Activated CD4-positive, CD25-positive, alpha-beta regulatory T cell treated with anti-CD3 and anti-CD28 coated beads, Interleukin-2, amount 50 U/mL, for 24 hours (primary cell): Measurements from ENCODE around the gene GPR37L1.
"Not testable (repeated sequence)": the region's sequence is repeated elsewhere in the genome, so short reads cannot be mapped to it uniquely, and the experiment has no call there.

ENCODE experiments used
- ATAC-seq, 2 donors: fragments of 150-1000 bp; cut with Tn5 transposase; one replicate each; pipeline ENCODE4 v1.10.0; 2021; ENCODE audit warnings: mild to moderate bottlenecking in 1 of 2, moderate library complexity in 1 of 2

GPR37L1 gene

DNA sequence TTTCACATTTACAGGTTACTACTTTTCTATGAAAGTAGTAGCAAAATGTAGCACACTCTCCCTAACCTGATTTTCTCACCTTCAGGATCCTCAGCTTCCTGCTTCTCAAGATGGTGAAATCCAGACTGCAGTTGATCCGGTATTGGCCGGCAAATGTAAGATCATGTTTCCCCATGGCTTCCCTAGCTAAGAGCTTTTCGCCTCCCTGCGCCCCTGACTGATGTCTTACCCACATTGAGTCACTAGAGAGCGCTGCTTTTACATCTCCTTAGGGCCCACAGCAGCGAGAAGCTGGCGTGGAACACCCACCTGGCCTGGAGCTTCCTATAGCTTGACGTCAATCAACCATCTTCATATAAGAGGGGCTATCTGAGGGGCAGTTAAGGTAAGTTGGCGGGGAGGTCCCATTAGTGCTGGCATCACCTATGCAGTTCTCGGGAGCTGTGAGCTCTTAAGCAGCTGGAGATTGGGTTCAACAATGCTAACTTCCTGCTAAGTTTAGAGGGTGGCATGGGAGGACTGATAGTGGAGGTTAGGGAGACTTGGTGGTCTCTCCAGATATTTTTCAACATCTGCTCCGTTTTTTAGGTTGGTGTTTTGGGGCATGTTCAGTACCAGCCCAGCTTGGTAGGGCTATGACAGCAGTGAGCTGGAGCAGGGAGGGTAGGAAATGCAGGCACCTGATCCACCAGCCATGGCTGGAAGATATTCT is 32.2 kb downstream of the GPR37L1 start:
- peak; percentile 23 to 58 for ATAC-seq

DNA sequence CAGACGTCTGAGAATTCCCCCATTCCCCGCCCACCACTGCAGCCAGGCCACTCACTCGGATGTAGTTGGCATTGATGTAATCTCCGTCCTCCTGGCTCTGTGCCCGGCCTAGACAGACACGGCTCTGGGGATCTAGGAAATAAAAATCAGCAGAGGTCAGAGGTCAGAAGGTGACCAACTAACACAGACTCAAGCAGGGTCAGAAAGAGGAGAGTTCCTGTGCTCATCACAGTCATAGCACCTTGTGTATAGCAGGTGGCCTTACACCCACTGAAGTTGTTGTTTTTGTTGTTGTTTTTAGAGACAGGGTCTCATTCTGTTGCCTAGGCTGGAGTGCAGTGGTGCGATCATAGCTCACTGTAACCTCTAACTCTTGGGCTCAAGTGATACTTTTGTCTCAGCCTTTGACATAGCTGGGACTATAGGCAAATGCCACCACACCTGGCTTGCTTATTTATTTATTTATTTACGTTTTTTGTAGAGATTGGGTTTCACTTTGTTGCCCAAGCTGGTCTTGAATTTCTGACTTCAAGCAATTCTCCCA is 32.8 kb downstream of the GPR37L1 start:
- ATAC-seq = no peak

DNA sequence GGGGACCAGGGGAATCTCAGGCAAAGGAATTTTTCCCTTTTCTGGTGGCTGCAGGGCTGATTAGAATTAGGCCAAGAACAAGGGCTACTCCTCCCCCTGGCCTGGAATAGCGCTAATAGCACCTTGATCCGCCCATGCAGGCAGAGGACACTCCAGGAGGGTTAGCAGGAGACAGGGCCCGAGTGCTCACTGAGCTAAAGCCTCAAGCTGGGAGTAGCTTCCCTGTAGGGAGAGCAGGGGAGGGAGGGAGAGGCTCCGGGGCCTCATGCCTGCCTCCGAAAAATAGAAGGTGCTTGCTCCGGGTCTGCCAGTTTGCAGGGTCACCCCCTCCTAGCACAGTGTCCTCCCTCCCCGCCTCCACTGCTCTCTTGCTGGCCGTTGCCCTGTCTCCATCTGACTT is 33.9 kb downstream of the GPR37L1 start:
- ATAC-seq = no peak

DNA sequence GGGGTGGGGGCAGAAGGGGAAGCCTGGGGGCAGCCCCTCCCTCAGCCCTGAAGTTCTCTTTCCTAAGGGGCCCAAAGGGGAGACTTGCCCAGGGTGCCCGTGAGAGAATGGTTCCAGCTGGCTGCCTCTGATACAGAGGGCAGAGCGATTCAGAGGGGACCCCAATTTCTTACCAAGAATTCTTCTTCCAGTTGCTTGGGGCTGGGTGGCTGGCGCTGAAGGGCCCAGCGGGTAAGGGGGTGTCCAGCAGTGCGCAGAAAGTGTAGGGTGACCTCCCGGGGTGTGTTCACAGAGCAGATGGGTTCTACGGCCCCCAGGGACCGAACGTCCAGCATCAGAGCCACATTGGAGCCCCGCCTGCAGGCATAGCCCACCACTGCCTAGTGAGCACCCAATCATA is 35.2 kb downstream of the GPR37L1 start:
- ATAC-seq = no peak

DNA sequence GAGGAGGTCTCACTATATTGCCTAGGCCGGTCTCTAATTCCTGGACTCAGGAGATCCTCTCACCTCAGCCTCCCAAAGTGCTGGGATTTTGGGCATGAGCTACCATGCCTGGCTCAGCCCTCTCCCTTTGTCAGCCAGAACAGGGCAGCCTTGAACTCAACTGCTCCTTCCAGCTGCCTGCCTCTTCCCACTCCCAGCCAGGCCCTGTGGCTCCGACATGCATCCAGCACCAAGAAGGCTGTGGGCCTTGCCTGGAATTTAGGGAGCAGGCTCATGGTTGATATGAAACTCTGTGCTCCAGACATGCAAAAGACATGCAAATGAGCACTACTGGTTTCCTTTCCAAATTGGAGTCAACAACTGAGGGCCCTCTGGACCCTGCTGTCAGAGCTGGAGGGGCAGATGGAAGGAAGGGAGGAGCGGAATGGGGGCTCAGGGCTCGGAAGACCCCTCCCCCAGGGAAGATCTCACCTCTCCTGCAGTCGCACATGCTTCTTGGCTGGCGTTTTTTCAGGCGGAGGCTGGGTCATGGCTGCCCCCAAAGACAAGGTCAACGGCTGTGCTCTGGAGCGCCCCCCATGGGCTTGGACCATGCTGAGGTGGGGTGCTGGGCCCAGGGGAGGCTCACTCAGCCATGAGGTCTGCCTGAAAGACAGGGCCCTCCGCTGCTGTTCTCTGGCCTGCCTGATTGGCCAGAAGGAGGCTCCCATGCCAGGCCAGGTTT is 36.3 kb downstream of the GPR37L1 start:
- ATAC-seq = no peak

DNA sequence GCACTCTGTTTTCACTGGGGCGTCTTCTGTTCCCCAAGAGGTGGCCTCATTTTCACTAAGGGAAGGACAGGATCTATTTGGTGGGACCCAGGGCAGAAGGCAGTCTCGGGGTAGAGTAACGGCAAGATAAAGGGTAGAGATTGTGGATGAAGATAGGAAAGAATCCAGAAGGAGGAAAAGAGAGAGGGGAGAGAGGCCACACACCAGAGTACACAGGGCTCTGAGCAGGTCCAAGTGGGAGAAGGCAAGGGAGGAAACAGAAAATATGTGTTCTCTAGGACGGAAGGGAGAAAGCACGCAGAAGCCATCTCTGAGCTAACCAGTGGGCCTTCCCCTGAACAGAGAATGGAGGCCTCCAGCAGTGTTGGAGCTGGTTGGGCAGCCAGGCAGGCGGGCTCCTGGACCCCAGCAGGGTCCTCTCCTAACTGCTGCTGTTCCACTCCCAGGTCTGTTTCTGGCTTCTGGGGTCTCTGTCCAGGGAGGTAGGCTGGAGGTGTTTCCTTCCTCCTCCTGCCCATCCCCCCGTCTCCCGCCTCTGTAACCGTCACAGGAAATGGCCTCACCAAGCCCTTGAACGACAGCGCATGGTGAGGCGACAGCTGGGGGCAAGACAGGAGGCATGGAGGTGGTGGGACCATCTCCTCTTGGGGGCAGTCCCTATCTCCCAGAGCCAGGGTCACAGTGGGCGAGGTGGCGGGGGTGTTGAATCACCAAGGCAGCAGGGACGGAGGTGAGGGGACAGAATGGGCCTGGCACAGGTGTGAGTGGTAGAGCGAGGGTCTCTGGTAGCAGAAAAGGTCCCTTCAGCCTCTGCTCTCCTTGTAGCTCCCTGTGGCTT is 37.0 kb downstream of the GPR37L1 start:
- peak; percentile 51 to 56 for ATAC-seq

DNA sequence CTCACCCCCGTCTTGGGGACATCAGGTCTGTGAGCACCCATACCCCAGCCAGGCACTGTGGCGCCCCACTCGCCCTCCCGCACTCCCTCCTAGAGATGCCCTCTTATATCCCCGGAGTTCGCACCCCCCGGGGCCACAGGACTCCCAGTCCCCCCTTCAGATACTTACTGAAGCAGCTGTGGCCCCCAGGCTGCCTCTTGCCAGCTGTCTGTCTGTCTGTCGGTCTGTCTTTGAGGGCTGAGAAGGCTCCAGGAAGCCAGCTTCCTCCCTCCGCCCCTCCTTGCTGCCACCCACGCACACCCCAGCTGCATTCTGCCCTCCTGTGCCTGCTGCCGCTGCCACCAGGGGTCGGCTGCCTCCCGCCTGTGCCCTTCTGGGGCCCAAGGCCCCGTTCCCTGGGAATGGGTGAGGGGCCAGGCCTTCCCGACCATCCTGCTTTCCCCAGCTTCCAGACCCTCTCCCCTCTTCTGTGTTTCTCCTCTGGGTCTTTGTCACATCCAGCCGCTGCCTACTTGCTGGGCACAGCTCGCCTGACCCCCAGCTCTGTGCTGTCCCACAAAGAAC is 37.7 kb downstream of the GPR37L1 start, which contains the start of gene PTPN7:
Gene PTPN7 (minus strand): TSS at position 226 of the 564 bp plus-strand sequence. CDS start 1,200 bp downstream, outside the sequence.
- peak; percentile 71 to 76 for ATAC-seq

DNA sequence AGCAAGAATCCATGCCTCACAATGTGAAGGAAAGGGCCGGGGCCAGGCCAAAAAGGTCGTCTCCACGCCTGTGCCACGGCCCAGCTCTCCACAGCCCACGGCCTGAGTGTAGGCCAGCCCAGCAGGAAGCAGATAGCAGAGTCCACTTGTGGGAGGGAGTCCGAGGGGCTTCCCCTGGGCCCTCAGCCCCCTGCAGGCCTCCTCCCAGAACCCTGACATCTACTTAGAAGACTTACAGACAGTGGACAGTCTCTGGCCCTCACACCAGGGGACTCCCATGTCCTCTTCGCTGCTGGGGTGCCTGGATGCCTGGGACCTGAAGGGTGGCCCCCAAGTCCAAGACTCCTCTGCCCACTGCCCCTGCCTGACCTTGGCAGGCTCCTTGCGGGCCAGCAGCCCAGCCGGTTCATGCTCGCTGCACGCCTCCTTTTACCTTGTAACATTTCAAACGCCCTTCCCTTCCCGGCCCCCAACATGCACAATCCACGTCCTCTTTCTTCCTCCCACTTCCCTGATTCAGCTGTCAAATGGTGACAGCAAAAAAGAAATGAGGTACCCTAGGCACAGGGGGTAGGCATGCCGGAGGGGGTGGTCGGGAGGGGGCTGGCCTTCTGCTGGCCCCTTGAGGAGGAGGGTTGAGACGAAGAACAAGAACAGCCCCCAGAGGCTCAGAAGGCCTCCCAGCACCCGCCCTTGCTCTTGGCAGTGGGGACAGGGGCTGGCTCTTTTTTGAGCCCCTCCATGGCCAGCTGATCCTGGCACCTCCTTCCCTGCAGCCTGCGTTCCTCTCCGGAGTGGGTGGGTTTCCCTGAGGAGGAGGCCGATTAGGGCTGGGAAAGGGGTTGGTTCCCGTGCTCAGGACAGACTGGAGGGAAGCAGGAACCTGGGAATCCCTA is 38.7 kb downstream of the GPR37L1 start:
- no peak for ATAC-seq

DNA sequence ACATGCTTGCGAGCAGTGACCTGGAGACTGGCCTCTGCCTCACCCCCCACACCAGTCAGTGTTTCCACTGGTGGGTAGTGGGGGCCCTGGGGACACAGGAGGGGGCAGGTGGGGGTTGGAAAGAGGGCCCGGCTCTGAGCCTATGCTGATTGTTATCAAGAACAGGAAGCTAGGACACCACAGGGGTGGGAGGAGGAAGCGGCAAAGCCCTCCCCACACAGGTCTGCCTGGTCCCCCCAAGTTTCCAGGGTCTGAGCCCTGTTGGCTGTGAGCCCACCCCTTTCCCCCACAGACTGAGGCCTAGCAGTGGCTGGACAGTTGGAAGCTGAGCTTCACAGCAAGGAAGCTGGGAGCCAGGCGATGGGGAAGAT is 39.3 kb downstream of the GPR37L1 start:
- ATAC-seq = peak in 1 of 2 donors; percentile 8

DNA sequence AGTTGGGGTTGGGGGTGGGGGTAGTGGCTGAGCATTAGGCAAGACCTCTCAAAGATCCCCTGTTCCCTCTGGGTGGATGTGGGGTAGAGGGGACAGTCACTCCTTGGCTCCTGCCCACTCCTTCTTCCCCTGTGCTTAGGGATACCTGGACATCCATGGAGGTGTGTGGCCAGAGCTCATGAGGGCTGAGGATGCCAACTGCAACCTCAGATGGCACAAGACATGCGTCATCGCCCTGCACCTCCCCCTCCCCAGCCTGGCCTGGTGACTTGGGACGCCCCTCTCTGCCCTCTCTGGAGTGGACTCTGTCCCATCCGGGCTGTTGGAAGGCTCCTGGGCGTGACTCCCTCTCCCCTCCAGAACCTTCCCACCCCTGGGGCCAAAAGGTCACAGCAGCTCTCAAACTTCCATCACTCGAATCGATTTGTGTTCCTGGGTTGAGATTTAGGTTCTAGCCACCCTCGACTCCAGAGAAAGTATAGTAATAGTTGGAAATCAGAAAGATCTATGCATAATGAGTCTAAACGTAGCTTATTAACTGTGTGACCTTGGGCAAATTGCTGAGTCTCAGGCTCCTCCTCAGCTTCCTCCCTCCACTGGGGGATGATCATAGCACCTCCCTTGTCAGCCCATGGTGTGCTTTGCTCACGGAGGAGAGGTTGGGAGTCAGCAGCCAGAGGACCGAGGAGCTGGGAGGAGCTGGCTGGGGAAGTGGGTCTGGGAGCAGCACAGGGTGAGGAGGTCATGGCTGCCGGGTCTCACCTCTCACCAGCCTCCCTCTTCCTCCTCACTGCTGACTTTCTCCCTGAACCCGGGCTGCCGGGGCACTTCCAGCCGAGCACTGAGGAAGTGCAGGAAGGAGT is 39.9 kb downstream of the GPR37L1 start:
- peak; percentile 12 to 22 for ATAC-seq

DNA sequence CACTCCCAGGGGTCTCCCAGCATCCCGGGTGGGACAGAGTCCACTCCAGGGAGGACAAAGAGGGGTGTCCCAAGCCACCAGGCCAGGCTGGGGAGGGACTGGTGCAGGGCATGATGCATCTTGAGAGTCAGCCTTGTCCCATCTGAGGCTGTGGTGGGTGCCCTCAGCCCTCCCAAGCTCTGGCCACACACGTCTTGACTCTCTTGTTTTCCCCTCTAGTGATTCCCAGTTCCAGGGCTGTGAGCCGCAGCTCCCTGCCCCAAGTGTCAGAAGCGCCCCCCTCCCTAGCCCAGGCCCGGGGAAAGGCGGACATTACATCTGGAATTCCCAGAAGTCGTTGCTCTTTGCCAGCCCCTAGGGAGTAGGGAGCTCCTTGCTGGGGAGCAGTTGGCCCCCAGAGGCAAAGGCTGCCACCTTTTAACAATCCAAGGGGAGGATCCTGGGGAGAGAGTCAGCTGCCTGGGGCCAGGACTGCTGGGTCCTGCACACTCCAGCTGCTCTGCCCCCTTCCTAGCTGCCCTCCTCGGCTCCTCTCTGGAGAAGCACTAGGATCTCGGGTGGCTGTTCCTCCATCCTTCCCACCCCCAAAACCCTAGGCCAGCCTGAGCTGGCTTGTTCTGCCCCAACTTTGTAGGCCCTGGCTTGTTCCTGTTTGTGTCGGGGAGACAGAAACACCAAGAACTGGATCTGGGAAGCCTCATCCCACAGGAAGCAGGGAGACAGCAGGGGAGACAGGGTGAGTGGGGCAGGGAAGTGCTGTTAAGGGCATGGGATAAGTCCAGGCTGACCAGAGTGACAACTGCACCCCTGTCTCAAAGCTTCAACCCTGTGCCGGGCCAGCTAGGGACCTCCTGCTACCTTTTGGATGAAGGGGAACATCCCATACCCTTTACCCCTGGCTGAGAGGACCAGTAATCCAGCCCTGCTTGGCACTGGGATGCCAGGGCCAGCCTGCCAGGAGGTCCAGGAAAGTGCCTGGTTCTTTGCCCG is 40.9 kb downstream of the GPR37L1 start:
- ATAC-seq = no peak

DNA sequence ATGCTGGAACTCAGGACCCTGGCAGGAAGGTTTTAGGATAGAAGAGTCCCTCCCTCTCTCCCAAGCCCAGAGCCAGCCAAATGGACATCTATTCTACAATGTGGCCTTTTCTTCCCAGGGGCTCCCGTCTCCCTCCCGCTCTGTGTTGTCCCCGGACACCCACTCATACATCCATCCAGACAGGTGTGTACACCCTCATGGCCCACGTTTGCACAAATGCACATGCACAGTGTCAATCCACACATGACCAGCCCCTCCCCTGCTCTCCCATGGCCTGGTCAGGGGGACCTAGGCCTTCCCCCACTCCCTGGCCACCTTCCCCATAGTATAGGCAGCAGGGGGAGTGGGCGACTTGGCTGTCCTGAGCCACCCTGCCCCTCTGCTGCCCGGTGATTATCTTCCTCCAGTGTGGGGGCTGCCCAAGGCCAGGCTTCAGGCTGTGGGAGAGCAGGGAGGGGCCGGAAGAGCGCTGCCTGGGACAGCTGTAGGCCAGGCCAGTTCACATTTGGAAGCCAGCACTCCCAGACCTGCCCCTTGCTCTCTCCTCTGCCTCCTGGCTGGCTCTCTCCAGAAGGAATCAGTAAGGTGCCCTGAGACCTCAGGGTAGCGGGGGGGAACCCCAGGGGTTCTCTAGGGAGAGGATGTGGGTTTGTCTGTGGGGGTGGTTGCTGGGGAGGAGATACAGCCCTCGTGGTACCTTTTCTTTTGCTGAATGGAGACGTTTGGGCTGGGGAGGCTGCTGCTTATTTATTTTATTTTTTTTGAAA is 41.7 kb downstream of the GPR37L1 start:
- peak; percentile 48 to 53 for ATAC-seq

DNA sequence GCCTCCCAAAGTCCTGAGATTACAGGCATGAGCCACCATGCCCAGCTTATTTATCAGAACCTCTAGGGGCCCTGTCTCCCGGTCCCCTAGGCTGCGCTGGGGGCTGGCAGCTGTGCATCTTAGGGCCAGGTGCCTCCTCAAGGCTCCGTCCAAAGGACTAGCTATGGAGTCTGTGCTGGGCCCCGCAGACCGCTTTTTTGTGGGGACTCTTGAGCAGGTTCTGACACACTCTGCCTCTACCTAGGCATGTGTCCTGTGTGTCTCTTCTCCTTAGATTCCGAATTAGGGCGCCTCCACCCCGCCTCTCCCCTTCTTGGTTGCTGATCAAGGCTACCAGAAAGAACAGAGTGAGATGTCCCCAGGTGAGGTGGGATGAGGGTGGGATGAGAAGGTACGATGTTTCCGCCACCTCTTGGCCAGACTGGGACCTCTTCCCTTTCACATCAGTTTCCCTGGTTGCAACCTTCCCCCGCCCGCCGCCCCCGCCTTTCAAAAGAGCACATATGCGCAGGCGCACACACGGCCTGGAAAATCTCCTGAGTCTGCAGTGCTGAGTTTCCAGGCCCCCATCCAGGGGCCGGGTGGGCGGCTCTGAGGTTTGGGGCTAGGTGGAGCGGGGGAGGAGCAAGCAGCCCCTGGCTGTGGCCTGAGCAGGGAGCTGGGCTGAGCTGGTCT is 42.7 kb downstream of the GPR37L1 start:
- no peak for ATAC-seq

DNA sequence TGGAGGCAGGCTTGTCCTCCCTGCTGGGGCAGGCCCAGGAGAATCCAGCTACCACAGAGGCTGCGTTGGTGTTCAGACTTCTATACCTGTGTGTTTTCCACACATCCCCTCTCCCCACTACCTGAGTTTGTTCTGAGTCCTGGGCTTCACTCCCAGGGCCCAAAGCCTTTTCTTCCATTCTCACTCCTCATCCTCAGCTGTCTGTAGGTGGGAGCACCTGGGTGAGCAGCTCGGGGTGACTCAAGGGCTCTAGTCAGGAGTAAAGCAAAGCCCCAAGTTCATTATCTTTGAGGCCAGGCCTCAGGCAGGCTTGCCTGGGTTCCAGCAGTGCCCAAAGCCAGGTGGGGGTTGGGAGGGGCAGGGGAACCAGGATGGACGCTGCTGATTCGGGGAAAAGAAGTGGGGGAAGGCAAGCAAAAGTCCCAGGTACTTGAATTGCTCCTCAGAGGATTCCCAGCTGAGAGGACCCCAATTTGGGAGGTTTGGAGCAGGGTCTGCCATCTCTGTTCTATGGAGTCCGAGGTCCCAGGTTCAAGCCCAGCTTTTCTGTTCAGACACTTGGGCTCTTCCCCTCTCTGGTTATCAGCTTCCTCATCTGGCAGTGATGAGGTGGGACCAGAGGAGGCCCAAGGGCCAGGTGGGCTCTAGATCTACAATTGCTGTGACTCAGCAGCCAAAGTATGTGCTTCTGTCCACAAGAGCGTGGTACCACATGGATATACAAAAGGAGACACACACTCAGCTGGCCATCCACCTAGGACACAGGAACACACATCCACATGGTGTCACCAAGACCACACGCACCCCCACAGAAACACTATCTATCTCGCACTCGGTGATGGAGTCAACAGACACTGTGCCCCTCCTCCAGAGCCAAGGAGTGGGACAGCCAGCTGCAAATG is 43.5 kb downstream of the GPR37L1 start:
- no peak for ATAC-seq

DNA sequence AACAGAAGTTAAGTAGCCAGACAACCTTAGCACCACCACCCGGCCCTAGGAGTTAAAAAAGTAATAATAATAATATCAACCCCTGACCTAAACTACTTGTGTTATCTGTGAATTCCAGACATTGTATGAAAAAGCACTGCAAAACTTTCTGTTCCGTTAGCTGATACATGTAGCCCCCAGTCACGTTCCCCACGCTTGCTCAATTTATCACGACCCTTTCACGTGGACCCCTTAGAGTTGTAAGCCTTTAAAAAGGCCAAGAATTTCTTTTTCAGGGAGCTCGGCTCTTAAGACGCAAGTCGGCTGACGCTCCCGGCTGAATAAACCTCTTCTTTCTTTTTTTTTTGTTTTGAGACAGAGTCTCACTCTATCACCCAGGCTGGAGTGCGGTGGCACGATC is 44.3 kb downstream of the GPR37L1 start:
- not testable (repeated sequence) for ATAC-seq

DNA sequence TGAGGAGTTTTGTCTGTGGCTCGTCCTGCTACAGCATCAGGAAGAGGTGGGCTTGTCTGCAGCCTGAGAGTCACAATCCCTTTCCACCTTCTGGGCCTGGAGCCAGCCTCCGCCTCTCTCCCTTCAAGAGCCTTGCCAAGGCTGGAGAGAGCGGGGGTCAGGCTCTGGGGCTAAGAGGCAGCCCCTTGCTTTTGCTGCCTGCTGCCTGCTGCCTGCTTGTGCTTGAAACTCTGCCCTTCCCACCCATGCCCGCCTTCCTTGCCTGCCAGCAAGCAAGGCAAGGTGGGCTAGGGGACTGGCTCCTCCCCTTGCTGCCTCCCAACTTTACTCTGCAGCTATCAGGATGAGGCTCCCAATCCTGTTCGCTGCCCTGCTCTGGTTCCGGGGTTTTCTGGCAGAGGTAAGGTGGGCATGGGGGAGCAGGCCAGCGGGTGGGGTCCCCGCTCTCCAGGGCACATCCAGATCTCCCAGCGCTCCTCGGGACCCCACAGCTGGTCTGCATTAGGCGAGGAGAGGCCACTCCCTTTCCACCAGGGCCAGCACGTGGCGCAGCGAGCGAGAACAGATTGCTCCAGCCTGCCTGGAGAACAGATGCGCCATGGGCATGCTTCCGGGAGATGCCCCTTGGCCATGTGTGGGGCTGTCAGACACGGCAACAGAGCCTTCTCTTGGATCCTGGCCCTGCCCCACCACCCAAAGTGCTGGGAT is 45.1 kb downstream of the GPR37L1 start:
- no peak for ATAC-seq
